Tibial artery (tissue), 4 donors: ENCODE results near the gene PARP16.

Source experiments
- DNase-seq, 2 donors: peaks; one replicate each; pipeline ENCODE4 v3.0.0-alpha.2; 2019
- H3K27ac ChIP-seq, 2 donors: fragments of 200-600 bp; sonication (generic) in 1 of 2; 1 replicate in 1 of 2; 2 replicates in 1 of 2; pipeline ENCODE4 v1.5.1; 2018 to 2019; ENCODE audit warnings: mild to moderate bottlenecking in 1 of 2
- H3K27me3 ChIP-seq, 2 donors: fragments of 200-600 bp; sonication (generic) in 1 of 2; one replicate each; pipeline versions ENCODE4 v1.5.1 to v1.6.0; 2016 to 2019
- H3K36me3 ChIP-seq, 3 donors: fragments of 200-600 bp; sonication (generic) in 2 of 3; one replicate each; pipeline ENCODE4 v1.5.1; 2016 to 2019; ENCODE audit warnings: mild to moderate bottlenecking in 2 of 3
- H3K4me1 ChIP-seq, 4 donors: fragments of 200-600 bp; sonication (generic) in 2 of 4; 1 replicate in 3 of 4; 2 replicates in 1 of 4; pipeline ENCODE4 v1.5.1; 2016 to 2019
- H3K4me3 ChIP-seq, 2 donors: fragments of 200-600 bp; sonication (generic) in 1 of 2; 1 replicate in 1 of 2; 2 replicates in 1 of 2; pipeline ENCODE4 v1.5.1; 2018 to 2019; ENCODE audit warnings: mild to moderate bottlenecking in 2 of 2
- H3K9me3 ChIP-seq, 3 donors: fragments of 200-600 bp; sonication (generic) in 1 of 3; one replicate each; pipeline ENCODE4 v1.5.1; 2016 to 2019
- intact Hi-C: fragments of 100-400 bp; cut with DNase I; formaldehyde crosslinking; loops from one replicate; pipeline ENCODE4 v1.15.0; 2023; ENCODE audit warnings: low total_unique reads
- TF ChIP-seq, protein P1 (sequence below), 2 experiments: fragments of 200-600 bp in 1 of 2; fragments of 450-650 bp in 1 of 2; IDR thresholded peaks; one replicate each; pipeline ENCODE4 v1.5.1; 2017 to 2019; ENCODE audit warnings: antibody characterized with exemption in 2 of 2, mild to moderate bottlenecking in 1 of 2, moderate library complexity in 1 of 2

The PARP16 gene

DNA sequence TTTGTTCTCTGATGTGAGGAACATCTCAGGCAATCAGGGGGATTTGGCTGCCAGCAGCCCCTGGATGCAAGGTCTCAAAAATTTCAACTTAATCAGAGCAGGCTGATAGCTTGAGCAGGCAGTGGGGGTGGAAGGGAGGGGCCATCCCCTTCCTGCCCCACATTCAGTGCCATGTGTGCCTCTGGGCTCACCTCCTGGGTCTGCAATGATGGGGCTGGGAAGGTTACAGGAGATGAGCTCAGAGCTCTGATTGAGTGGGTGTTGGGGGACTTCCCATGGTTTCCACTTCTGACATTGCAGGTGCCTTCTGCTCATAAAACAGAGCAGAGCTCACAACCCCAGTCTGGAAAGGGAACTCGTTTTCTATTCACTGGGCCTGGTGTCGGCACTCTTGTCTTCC lies 37.0 kb downstream of the PARP16 start:
- TF ChIP-seq, protein P1, sequence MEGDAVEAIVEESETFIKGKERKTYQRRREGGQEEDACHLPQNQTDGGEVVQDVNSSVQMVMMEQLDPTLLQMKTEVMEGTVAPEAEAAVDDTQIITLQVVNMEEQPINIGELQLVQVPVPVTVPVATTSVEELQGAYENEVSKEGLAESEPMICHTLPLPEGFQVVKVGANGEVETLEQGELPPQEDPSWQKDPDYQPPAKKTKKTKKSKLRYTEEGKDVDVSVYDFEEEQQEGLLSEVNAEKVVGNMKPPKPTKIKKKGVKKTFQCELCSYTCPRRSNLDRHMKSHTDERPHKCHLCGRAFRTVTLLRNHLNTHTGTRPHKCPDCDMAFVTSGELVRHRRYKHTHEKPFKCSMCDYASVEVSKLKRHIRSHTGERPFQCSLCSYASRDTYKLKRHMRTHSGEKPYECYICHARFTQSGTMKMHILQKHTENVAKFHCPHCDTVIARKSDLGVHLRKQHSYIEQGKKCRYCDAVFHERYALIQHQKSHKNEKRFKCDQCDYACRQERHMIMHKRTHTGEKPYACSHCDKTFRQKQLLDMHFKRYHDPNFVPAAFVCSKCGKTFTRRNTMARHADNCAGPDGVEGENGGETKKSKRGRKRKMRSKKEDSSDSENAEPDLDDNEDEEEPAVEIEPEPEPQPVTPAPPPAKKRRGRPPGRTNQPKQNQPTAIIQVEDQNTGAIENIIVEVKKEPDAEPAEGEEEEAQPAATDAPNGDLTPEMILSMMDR (IDR thresholded peaks at IDR 0.05), result no peak
- Histone ChIP-seq H3K27me3 (no peaks in the 10 kb centered on the region), H3K4me3 (no peak overlapping the region), H3K27ac (no peak overlapping the region), H3K4me1 (no peaks in the 10 kb centered on the region), H3K36me3 (peaks cover 0 to 51% (median 6%) of the 10 kb centered on the region in 3 donors), H3K9me3 (no peaks in the 10 kb centered on the region)
- intact Hi-C loops, result loop anchor here (5.0 kb wide), 1 partner anchor 37 kb away; the partner anchor contains the start of gene CILP
- no peak for DNase-seq

DNA sequence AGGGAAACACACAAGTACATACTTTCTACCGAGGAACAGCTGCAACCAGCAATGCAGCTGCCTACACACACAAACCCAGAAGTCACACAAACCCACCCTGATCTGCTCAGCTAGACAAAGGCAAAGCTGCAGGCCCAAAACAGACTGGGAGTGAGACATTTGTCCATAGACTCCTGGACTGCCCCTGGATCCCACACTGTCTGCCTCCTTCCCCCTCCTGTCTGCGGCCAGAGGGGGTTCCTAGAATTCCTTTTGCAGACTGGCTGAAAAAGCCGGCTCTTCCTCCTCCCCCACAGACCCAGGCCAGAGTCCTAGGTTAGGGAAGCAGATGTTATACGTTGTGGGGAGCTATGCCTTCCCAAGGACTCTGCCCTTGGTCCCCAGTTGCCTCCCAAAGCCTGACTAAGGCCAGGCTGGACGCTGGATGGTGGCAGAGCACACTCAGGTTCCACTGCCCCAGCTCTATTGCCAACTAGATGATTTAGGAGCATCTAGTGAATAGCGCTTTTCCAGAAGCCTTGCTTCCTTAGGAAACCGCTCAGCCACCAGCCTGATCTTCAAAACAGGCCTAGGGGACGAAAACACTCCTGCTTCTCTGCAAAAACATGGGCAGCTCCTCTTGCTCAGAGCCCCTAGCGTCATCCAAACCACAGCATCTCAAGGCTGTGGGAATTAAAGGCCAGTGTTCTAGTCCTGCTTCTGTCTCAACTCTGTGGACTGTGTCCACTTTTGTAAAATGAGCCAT lies 38.0 kb downstream of the PARP16 start:
- Histone ChIP-seq H3K4me3 (no peak overlapping the region), H3K27me3 (no peaks in the 10 kb centered on the region), H3K4me1 (no peaks in the 10 kb centered on the region), H3K27ac (no peak overlapping the region), H3K36me3 (peaks cover 0 to 43% (median 0%) of the 10 kb centered on the region in 3 donors), H3K9me3 (no peaks in the 10 kb centered on the region)
- intact Hi-C loops, result no loop called here
- TF ChIP-seq, protein P1 (IDR thresholded peaks at IDR 0.05), result no peak
- no peak for DNase-seq

DNA sequence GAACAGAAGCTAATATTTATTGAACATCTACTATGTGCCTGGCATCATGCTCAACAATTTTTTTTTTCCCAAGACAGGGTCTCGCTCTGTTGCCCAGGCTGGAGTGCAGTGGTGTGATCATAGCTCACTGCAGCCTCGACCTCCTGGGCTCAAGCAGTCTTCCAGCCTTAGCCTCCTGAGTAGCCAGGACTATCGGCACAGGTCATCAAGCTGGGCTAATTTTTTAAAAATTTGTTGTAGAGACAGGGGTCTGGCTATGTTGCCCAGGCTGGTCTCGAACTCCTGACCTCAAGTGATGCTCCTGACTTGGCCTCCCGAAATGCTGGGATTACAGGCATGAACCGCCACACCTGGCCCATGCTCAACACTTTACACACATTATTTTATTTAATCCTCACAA lies 39.7 kb downstream of the PARP16 start:
- H3K36me3 ChIP-seq, result peaks cover 0 to 40% (median 0%) of the 10 kb centered on the region in 3 donors
- no peak overlapping the region for H3K4me3 ChIP-seq
- no peaks in the 10 kb centered on the region for H3K27me3 ChIP-seq
- H3K9me3 ChIP-seq, result no peaks in the 10 kb centered on the region
- intact Hi-C loops, result no loop called here
- TF ChIP-seq, protein P1 (IDR thresholded peaks at IDR 0.05), result no peak
- H3K27ac ChIP-seq, result no peak overlapping the region
- no peaks in the 10 kb centered on the region for H3K4me1 ChIP-seq
- no peak for DNase-seq

DNA sequence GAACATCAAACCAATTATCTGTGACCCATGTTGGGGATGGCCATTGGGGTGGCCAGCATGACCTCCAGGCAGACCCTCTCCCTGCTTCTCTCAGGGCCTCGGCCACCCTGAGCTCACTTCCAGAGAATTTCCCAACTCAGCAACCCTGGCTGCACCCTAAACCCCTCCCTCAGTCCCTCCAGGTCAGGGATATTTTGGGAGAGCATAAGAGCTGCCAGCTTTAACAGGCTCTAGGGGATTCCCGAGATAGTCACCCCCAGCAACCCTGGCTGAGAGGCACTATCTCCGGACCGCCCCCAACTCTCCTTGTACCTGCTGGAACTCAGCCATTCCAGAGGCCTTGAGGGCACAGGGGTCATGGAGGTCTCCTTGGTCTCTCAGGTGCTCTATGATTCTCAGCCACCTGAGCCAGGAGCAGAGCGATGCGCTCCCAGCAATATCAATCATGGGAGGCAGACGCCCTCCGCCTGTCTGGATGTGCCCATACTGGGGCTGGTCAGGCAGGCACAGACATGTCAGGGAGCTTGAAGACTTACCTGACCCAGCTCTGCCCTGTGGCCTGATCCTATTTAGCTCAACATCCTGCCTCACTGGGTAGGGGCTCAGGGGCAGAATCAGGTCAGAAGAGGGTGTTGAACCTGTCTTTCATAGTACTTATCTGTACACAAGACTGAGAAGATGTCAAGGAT lies 40.5 kb downstream of the PARP16 start:
- no peak for DNase-seq
- H3K27me3 ChIP-seq, result no peaks in the 10 kb centered on the region
- TF ChIP-seq, protein P1 (IDR thresholded peaks at IDR 0.05), result no peak
- H3K36me3 ChIP-seq, result peaks cover 0 to 40% (median 0%) of the 10 kb centered on the region in 3 donors
- H3K4me3 ChIP-seq, result no peak overlapping the region
- no peaks in the 10 kb centered on the region for H3K4me1 ChIP-seq
- intact Hi-C loops, result no loop called here
- H3K9me3 ChIP-seq, result no peaks in the 10 kb centered on the region
- H3K27ac ChIP-seq, result no peak overlapping the region

DNA sequence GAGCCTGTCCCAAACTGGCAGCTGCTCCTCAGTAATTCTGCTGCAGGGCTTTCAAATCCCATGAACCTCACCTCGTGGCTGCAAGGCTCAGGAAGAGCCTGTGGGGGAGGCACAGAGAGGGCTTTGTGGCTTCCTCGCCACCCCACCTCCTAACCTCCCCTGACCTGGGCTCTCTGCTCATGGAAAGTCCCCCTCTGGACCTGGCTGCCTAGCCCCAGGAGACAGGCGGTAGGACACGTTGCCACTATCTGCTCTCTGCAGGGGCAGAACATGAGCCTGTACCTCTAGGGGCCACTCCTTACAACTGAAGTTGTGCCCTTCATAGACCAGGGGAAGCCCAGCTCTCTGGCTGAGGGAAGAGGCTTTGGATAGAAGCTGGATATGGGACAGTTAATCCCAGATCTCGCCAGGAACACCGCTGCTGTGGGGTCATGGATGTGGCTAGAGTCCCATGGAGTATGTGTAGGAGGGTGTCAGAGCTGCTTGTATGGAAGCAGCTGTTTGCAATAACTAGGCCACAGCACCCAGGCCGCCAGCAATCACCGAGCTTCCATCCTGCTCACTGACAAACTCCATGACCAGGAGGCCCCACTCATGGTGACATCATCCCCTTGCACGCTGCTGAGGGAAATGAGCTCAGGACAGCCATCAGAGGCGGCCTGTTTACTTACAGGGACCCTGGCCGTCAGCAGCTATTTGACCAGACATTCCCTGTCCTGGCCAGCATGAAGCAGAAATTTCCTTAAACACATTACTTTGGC lies 41.4 kb downstream of the PARP16 start:
- no peaks in the 10 kb centered on the region for H3K27me3 ChIP-seq
- H3K27ac ChIP-seq, result no peak overlapping the region
- H3K4me1 ChIP-seq, result no peaks in the 10 kb centered on the region
- peak in 1 of 2 donors; percentile 36 for DNase-seq
- intact Hi-C loops, result no loop called here
- no peaks in the 10 kb centered on the region for H3K9me3 ChIP-seq
- TF ChIP-seq, protein P1 (IDR thresholded peaks at IDR 0.05), result no peak
- peaks cover 0 to 31% (median 0%) of the 10 kb centered on the region in 3 donors for H3K36me3 ChIP-seq
- no peak overlapping the region for H3K4me3 ChIP-seq
